IPS DF 19.7 (cell line): ENCODE results near the gene ARPC5L.
"Not testable (repeated sequence)": the region's sequence is repeated elsewhere in the genome, so short reads cannot be mapped to it uniquely, and the experiment has no call there.

Experiments used
- DNase-seq: peaks from one replicate; pipeline ENCODE4 v3.0.0-alpha.2; 2013; ENCODE audit warnings: low read depth, low spot score

The ARPC5L gene

GRCh38 chr9:124861342-124862229 lies at the start of gene ARPC5L, which contains the start of gene RPL35:
ARPC5L (plus strand) TSS chr9:124862130; CDS start chr9:124869291, 7,161 bp downstream.
RPL35 (minus strand) TSS chr9:124861957; CDS start chr9:124861912, 45 bp downstream.
- DNase-seq: no peak

GRCh38 chr9:124812441-124812876 lies 49.5 kb upstream of the ARPC5L start:
- DNase-seq: no peak

GRCh38 chr9:124813041-124813440 lies 48.9 kb upstream of the ARPC5L start:
- no peak for DNase-seq

GRCh38 chr9:124813501-124814163 lies 48.3 kb upstream of the ARPC5L start:
- no peak for DNase-seq

GRCh38 chr9:124814164-124814535 lies 47.8 kb upstream of the ARPC5L start:
- no peak for DNase-seq

- no peak for DNase-seq
These were observed 46.3 kb upstream of the ARPC5L start for GRCh38 chr9:124815601-124816000.

- DNase-seq: no peak
These were observed 43.3 kb upstream of the ARPC5L start for GRCh38 chr9:124818431-124819281.

- DNase-seq: no peak
These were observed 41.0 kb upstream of the ARPC5L start for GRCh38 chr9:124820698-124821623.

- no peak for DNase-seq
These were observed 33.2 kb upstream of the ARPC5L start for GRCh38 chr9:124828489-124829333.

GRCh38 chr9:124829334-124829669 lies 32.6 kb upstream of the ARPC5L start:
- DNase-seq: no peak

- DNase-seq: no peak
These were observed 31.3 kb upstream of the ARPC5L start for GRCh38 chr9:124830593-124830992.

- no peak for DNase-seq
These were observed 30.1 kb upstream of the ARPC5L start for GRCh38 chr9:124831642-124832364.

GRCh38 chr9:124834591-124834990 lies 27.3 kb upstream of the ARPC5L start:
- DNase-seq: no peak

- no peak for DNase-seq
These were observed 26.8 kb upstream of the ARPC5L start for GRCh38 chr9:124835026-124835557.

GRCh38 chr9:124838132-124838531 lies 23.8 kb upstream of the ARPC5L start:
- DNase-seq: not testable (repeated sequence)

- DNase-seq: not testable (repeated sequence)
These were observed 23.2 kb upstream of the ARPC5L start for GRCh38 chr9:124838567-124839275.

GRCh38 chr9:124839612-124840299 lies 22.2 kb upstream of the ARPC5L start:
- DNase-seq: no peak
